Naive thymus-derived CD4-positive, alpha-beta T cell (primary cell): ENCODE data around the gene LRRK1. TPM values are rescaled to one million over a fixed set of nuclear protein-coding genes. Genes with fewer than 3 reads are reported as not detected.

Experiments used
- ATAC-seq: fragments of 150-1000 bp; cut with Tn5 transposase; 2 replicates; pipeline ENCODE4 v1.10.0; 2021; ENCODE audit warnings: mild to moderate bottlenecking, moderate library complexity
- CTCF ChIA-PET: fragments of 350-600 bp; sonication (Branson Sonifier 250); formaldehyde crosslinking; loops from one replicate; lab custom pipeline; 2021; ENCODE audit warnings: antibody characterized with exemption; lab: Charles Lee
- POLR2A ChIA-PET: fragments of 350-600 bp; sonication (Branson Sonifier 250); formaldehyde crosslinking; loops from one replicate; lab custom pipeline; 2021; ENCODE audit warnings: antibody characterized with exemption, inconsistent platforms; lab: Charles Lee
- DNase-seq, 9 donors: peaks; one replicate each; pipeline versions ENCODE4 v3.0.0 to v3.0.0-alpha.2; 2020 to 2022; ENCODE audit warnings: mixed read lengths in 1 of 9
- H3K27ac ChIP-seq: one replicate; pipeline ENCODE4 v1.7.0; 2013; ENCODE audit warnings: mild to moderate bottlenecking, low read depth, low read length, moderate library complexity
- H3K27me3 ChIP-seq, 2 donors: one replicate each; pipeline ENCODE4 v1.7.0; 2013; ENCODE audit warnings: low read length in 2 of 2, mild to moderate bottlenecking in 2 of 2, moderate library complexity in 2 of 2; ENCODE audit not compliant: control insufficient read depth in 2 of 2, insufficient read depth in 2 of 2
- H3K36me3 ChIP-seq, 3 experiments: 1 replicate in 2 of 3; 2 replicates in 1 of 3; pipeline ENCODE4 v1.7.0; 2013; ENCODE audit warnings: low read length in 3 of 3, mild to moderate bottlenecking in 3 of 3, moderate library complexity in 1 of 3; ENCODE audit not compliant: insufficient read depth in 3 of 3, control insufficient read depth in 2 of 3
- H3K4me1 ChIP-seq, 2 donors: one replicate each; pipeline ENCODE4 v1.7.0; 2013; ENCODE audit warnings: low read length in 2 of 2, mild to moderate bottlenecking in 2 of 2, moderate library complexity in 1 of 2; ENCODE audit not compliant: control insufficient read depth in 2 of 2, insufficient read depth in 2 of 2
- H3K4me3 ChIP-seq: 2 replicates; pipeline ENCODE4 v1.7.0; 2013; ENCODE audit warnings: mild to moderate bottlenecking, low read length
- H3K9me3 ChIP-seq, 3 experiments: 1 replicate in 2 of 3; 2 replicates in 1 of 3; pipeline ENCODE4 v1.7.0; 2013; ENCODE audit warnings: low read length in 3 of 3; ENCODE audit not compliant: control insufficient read depth in 2 of 3
- H3K27ac Mint-ChIP-seq, 9 donors: one replicate each; pipeline ENCODE4 v1.8.0; 2020 to 2022; ENCODE audit warnings: mixed read lengths in 9 of 9, mild to moderate bottlenecking in 8 of 9, moderate library complexity in 5 of 9, inconsistent platforms in 2 of 9
- H3K27me3 Mint-ChIP-seq, 5 donors: one replicate each; pipeline ENCODE4 v1.8.0; 2021 to 2022; ENCODE audit warnings: mixed read lengths in 5 of 5, mild to moderate bottlenecking in 1 of 5
- H3K36me3 Mint-ChIP-seq, 5 donors: one replicate each; pipeline ENCODE4 v1.8.0; 2020 to 2022; ENCODE audit warnings: mixed read lengths in 5 of 5, mild to moderate bottlenecking in 3 of 5, inconsistent platforms in 1 of 5
- H3K4me1 Mint-ChIP-seq, 7 donors: one replicate each; pipeline ENCODE4 v1.8.0; 2020 to 2022; ENCODE audit warnings: mixed read lengths in 7 of 7, mild to moderate bottlenecking in 3 of 7, inconsistent platforms in 1 of 7
- H3K4me3 Mint-ChIP-seq, 10 donors: one replicate each; pipeline ENCODE4 v1.8.0; 2020 to 2022; ENCODE audit warnings: mild to moderate bottlenecking in 10 of 10, mixed read lengths in 10 of 10, moderate library complexity in 6 of 10, inconsistent platforms in 2 of 10
- H3K9me3 Mint-ChIP-seq, 11 donors: one replicate each; pipeline ENCODE4 v1.8.0; 2020 to 2022; ENCODE audit warnings: mixed read lengths in 11 of 11, mild to moderate bottlenecking in 4 of 11, inconsistent platforms in 1 of 11, moderate library complexity in 1 of 11
- intact Hi-C, 2 donors: fragments of 100-400 bp; cut with micrococcal nuclease; formaldehyde crosslinking; loops; one replicate each; pipeline ENCODE4 v1.15.1; 2023
- polyA plus RNA-seq, 2 donors: library from polyadenylated mRNA; unstranded; fragments of 300-500 nt; fragmentation: Illumina TruSeq; gene quantifications; one replicate each; pipeline ENCODE4 v1.2.3, GENCODE V29; 2021
- total RNA-seq, 6 experiments: library from RNA in 5 of 6; stranded (reverse) in 5 of 6; gene quantifications; 1 replicate in 5 of 6; 2 replicates in 1 of 6; pipeline ENCODE4 v1.2.3 and lab custom pipeline; 2021 to 2026

The LRRK1 gene
- total and polyA plus RNA-seq, 7 experiments from 2014 or later: 0.54 to 15.1 (median 0.60) TPM; not detected in 2

- no peaks in the 10 kb centered on the region for H3K9me3 ChIP-seq
- Mint-ChIP-seq H3K4me3 (no peak overlapping the region), H3K4me1 (no peaks in the 10 kb centered on the region), H3K36me3 (no peaks in the 10 kb centered on the region), H3K9me3 (no peaks in the 10 kb centered on the region), H3K27me3 (peaks cover 37 to 48% (median 38%) of the 10 kb centered on the region in 5 donors), H3K27ac (no peak overlapping the region)
- H3K4me1 ChIP-seq: no peaks in the 10 kb centered on the region
- DNase-seq: no peak
- ChIA-PET CTCF (no interaction called here), POLR2A (no interaction called here)
- intact Hi-C loops: no loop called here
- H3K27me3 ChIP-seq: no peaks in the 10 kb centered on the region
- H3K36me3 ChIP-seq: no peaks in the 10 kb centered on the region
- no peak overlapping the region for H3K27ac ChIP-seq
- H3K4me3 ChIP-seq: no peak overlapping the region
- peak; percentile 71 for ATAC-seq
Measured at GRCh38 chr15:100959066-100960050, 40.2 kb downstream of the LRRK1 start.

DNA sequence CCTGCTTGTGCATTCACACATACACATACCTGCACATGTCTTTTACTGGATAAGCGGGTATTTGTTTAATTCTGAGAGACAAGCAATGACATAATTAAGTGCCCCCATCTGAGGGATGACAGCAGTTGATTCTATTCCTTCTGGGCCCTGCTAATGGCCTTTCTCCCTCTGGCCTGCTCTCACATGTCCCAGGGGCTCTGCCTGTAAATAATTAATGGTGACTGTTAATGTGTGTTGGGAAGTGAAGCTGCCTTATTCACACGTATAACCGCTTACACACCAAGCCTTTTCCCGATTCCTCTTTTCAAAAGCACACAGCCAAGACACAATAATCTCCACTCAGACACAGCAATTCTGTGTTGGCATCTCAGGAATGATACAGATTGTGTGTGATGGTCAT is 47.8 kb downstream of the LRRK1 start:
- Histone ChIP-seq H3K27ac (no peak overlapping the region), H3K4me3 (no peak overlapping the region), H3K36me3 (no peaks in the 10 kb centered on the region), H3K27me3 (no peaks in the 10 kb centered on the region), H3K4me1 (no peaks in the 10 kb centered on the region), H3K9me3 (no peaks in the 10 kb centered on the region)
- DNase-seq (no peak), ATAC-seq (no peak)
- CTCF ChIA-PET: no interaction called here
- intact Hi-C loops: no loop called here
- Mint-ChIP-seq H3K36me3 (peaks cover 0 to 4% (median 0%) of the 10 kb centered on the region in 5 donors), H3K4me3 (no peak overlapping the region), H3K27ac (no peak overlapping the region), H3K9me3 (peaks cover 0 to 10% (median 0%) of the 10 kb centered on the region in 11 donors), H3K4me1 (peaks cover 0 to 1% (median 0%) of the 10 kb centered on the region in 7 donors), H3K27me3 (peaks cover 31 to 50% (median 41%) of the 10 kb centered on the region in 5 donors)
- POLR2A ChIA-PET: no interaction called here

GRCh38 chr15:100968050-100968966 is 49.2 kb downstream of the LRRK1 start:
- H3K27ac ChIP-seq: no peak overlapping the region
- H3K36me3 ChIP-seq: no peaks in the 10 kb centered on the region
- H3K4me3 ChIP-seq: no peak overlapping the region
- ATAC-seq (no peak), DNase-seq (no peak)
- intact Hi-C loops: no loop called here
- no peaks in the 10 kb centered on the region for H3K27me3 ChIP-seq
- Mint-ChIP-seq H3K27ac (no peak overlapping the region), H3K36me3 (peaks cover 0 to 4% (median 0%) of the 10 kb centered on the region in 5 donors), H3K4me1 (peaks cover 0 to 6% (median 0%) of the 10 kb centered on the region in 7 donors), H3K4me3 (no peak overlapping the region), H3K27me3 (peaks cover 34 to 54% (median 47%) of the 10 kb centered on the region in 5 donors), H3K9me3 (peaks cover 0 to 10% (median 0%) of the 10 kb centered on the region in 11 donors)
- H3K9me3 ChIP-seq: no peaks in the 10 kb centered on the region
- H3K4me1 ChIP-seq: no peaks in the 10 kb centered on the region
- POLR2A ChIA-PET: no interaction called here
- CTCF ChIA-PET: no interaction called here

DNA sequence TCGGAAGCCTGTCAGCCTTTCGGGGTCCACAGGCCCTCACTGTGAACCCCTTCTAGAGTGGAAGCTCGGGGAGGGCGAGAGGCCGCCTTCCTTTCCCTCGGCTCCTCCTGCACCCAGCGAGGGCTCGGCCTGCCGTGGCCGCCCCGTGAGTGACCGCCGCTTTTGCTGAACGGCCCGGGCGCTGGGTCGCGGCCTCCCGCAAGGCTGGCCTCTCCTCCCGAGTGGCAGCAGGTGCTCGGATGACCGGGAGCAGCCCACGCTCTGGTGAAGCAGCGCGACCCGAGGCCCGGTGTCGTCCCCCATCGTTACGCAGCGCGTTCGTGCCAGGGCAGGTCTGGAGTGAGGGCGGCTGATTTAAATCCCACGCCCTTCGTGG is 53.8 kb downstream of the LRRK1 start:
- Mint-ChIP-seq H3K4me1 (peaks cover 0 to 6% (median 0%) of the 10 kb centered on the region in 7 donors), H3K36me3 (peaks cover 0 to 8% (median 0%) of the 10 kb centered on the region in 5 donors), H3K4me3 (peak overlapping the region in 4 of 10 donors; percentile 1 to 44 (median 24)), H3K27me3 (peaks cover 60 to 74% (median 64%) of the 10 kb centered on the region in 5 donors), H3K9me3 (peaks cover 0 to 19% (median 3%) of the 10 kb centered on the region in 11 donors), H3K27ac (no peak overlapping the region)
- ATAC-seq: no peak
- no peak for DNase-seq
- ChIA-PET CTCF (no interaction called here), POLR2A (no interaction called here)
- intact Hi-C loops: no loop called here
- Histone ChIP-seq H3K9me3 (no peaks in the 10 kb centered on the region), H3K27ac (no peak overlapping the region), H3K4me1 (no peaks in the 10 kb centered on the region), H3K27me3 (peaks cover 0 to 5% of the 10 kb centered on the region in 2 donors), H3K36me3 (no peaks in the 10 kb centered on the region), H3K4me3 (no peak overlapping the region)

- DNase-seq (no peak), ATAC-seq (no peak)
- H3K4me1 Mint-ChIP-seq: peaks cover 0 to 6% (median 0%) of the 10 kb centered on the region in 7 donors
- Histone ChIP-seq H3K4me1 (no peaks in the 10 kb centered on the region), H3K4me3 (no peak overlapping the region), H3K36me3 (no peaks in the 10 kb centered on the region), H3K9me3 (no peaks in the 10 kb centered on the region), H3K27me3 (peaks cover 0 to 5% of the 10 kb centered on the region in 2 donors), H3K27ac (no peak overlapping the region)
- ChIA-PET CTCF (no interaction called here), POLR2A (no interaction called here)
- intact Hi-C loops: no loop called here
- peaks cover 0 to 8% (median 0%) of the 10 kb centered on the region in 5 donors for H3K36me3 Mint-ChIP-seq
- H3K27ac Mint-ChIP-seq: no peak overlapping the region
- H3K9me3 Mint-ChIP-seq: peaks cover 0 to 23% (median 3%) of the 10 kb centered on the region in 11 donors
- H3K4me3 Mint-ChIP-seq: peak overlapping the region in 2 of 10 donors; percentile 16 to 24
- peaks cover 60 to 77% (median 66%) of the 10 kb centered on the region in 5 donors for H3K27me3 Mint-ChIP-seq
Measured at GRCh38 chr15:100973351-100974111, 54.4 kb downstream of the LRRK1 start.

DNA sequence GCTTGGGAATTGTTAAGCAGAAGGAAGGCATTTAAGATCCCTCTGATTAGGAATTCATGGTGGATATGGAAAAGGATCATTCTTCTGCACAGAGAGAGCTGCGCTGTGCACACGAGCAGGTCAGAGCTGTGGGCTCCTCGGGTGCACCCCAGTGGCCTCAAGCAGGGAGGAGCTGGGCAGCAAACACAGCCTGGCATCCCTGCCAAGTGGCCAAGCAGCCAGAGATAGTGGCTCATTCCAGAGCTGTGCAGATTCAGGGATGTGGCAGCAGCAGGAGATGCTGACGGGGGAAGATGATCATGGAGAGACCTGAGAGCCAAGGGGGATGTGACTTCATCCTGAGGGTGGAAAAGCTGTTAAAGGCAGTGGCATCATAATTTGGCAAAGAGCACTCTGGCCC is 55.9 kb downstream of the LRRK1 start:
- Histone ChIP-seq H3K4me1 (no peaks in the 10 kb centered on the region), H3K27ac (no peak overlapping the region), H3K36me3 (no peaks in the 10 kb centered on the region), H3K4me3 (no peak overlapping the region), H3K9me3 (no peaks in the 10 kb centered on the region), H3K27me3 (peaks cover 0 to 5% of the 10 kb centered on the region in 2 donors)
- peaks cover 50 to 67% (median 60%) of the 10 kb centered on the region in 5 donors for H3K27me3 Mint-ChIP-seq
- peaks cover 0 to 28% (median 7%) of the 10 kb centered on the region in 11 donors for H3K9me3 Mint-ChIP-seq
- ChIA-PET POLR2A (no interaction called here), CTCF (no interaction called here)
- H3K27ac Mint-ChIP-seq: no peak overlapping the region
- no peak overlapping the region for H3K4me3 Mint-ChIP-seq
- DNase-seq (no peak), ATAC-seq (no peak)
- H3K4me1 Mint-ChIP-seq: peaks cover 0 to 6% (median 0%) of the 10 kb centered on the region in 7 donors
- intact Hi-C loops: no loop called here
- H3K36me3 Mint-ChIP-seq: peaks cover 0 to 8% (median 4%) of the 10 kb centered on the region in 5 donors
